Astrocyte of the cerebellum (primary cell): ENCODE measurements around the gene VSIG10L.

Experiments used
- DNase-seq: peaks from one replicate; pipeline ENCODE4 v3.0.0-alpha.2; 2011; ENCODE audit warnings: low read depth
- H3K4me3 ChIP-seq: 2 replicates; pipeline ENCODE4 v1.5.1; 2011; ENCODE audit warnings: mild to moderate bottlenecking, low read depth, low read length, moderate library complexity
- CTCF ChIP-seq: IDR thresholded peaks from 2 replicates; pipeline ENCODE4 v1.5.1; 2012; ENCODE audit warnings: low read length, low read depth, moderate library complexity, mild to moderate bottlenecking; ENCODE audit errors: missing control alignments
- in situ Hi-C: cut with HindIII; loops from 2 replicates; pipeline ENCODE4 v1.10.0; 2017; ENCODE audit warnings: low sequenced_read_pairs

Gene VSIG10L

GRCh38 chr19:51296336-51297093 is 45.4 kb downstream of the VSIG10L start:
- in situ Hi-C loops = no loop called here
- TF ChIP-seq CTCF = no peak
- DNase-seq = no peak
- H3K4me3 ChIP-seq = no peak overlapping the region

- no peak overlapping the region for H3K4me3 ChIP-seq
- in situ Hi-C loops = no loop called here
- no peak for DNase-seq
- no peak for TF ChIP-seq CTCF
Observed at GRCh38 chr19:51295382-51296126, 46.4 kb downstream of the VSIG10L start.

- TF ChIP-seq CTCF = no peak
- in situ Hi-C loops = no loop called here
- no peak overlapping the region for H3K4me3 ChIP-seq
- DNase-seq = no peak
Observed at GRCh38 chr19:51294977-51295375, 47.0 kb downstream of the VSIG10L start.

- in situ Hi-C loops = no loop called here
- TF ChIP-seq CTCF = no peak
- DNase-seq = no peak
- H3K4me3 ChIP-seq = no peak overlapping the region
Observed at GRCh38 chr19:51294211-51294976, 47.5 kb downstream of the VSIG10L start.

DNA sequence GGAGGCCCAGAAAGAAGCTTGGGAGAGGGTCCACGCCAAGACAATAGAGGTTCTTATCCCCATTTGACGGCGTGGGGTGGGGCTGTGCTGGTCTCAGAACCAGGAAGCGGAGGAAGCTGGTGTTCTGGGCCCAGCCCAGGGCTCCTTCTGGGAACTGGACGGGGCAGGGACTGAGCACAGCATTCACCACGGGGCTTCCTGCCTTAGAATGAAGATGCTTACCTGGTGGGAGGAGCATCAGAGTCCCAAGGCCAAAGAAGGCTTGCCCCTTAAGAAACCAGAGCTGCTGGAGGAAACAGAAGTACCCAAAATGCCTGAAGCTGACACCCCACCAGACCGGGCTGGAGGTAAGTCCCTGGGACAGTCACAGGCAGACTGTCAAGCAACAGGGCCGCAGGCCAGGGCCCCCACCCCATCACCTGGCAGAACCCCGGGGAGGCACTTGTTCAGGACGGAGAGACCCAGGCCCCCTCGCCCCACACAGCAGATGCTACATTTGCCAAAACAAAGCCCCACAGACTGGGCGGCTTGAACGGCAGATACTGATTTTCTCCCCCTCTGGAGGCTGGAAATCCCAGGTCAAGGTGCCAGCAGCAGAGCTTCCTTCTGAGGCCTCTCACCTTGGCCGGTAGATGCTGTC is 48.2 kb downstream of the VSIG10L start:
- in situ Hi-C loops = no loop called here
- DNase-seq = no peak
- no peak for TF ChIP-seq CTCF
- H3K4me3 ChIP-seq = no peak overlapping the region

DNA sequence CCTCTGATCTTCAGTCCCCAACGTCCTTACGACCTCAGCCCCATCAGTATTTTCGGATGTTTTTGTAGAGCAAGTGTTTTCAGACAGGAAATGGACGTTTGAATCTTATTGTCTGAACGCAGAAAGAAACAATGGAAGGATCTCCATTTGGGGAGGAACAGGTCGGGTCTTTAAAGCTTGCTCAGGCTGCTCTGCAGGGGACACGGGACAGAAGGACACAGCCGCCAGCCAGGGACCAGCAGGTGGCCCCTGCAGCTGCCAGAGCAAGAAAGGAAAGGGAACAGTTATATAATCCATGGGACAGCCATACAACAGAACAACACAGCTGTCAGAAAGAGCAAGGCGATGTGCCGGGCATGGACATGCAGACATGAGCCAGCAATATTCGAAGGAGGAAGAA is 49.0 kb downstream of the VSIG10L start:
- no peak for TF ChIP-seq CTCF
- in situ Hi-C loops = no loop called here
- DNase-seq = no peak
- H3K4me3 ChIP-seq = no peak overlapping the region
